RKO (cell line): ENCODE data around the gene APBB1IP.

Experiments used
- DNase-seq: peaks from one replicate; pipeline ENCODE4 v3.0.0-alpha.2; 2016; ENCODE audit warnings: low spot score

Gene APBB1IP

DNA sequence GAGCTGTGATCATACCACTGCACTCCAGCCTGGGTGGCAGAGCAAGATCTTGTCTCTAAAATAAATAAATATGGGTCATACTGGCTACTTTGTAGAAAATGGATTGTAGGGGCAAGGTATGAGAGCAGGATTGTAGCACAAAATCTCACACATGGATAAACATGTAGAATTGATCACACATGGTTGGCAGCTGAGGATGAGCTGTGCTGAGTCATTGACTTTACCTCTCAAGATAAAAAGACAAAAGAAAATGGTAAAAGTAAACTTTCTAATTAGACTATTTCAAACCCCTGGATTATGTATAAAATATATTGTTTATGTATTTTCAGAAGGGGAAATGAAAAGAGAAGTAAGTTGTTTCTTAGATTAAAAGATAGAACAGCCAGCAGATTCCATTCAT, 69.3 kb downstream of the APBB1IP start:
- no peak for DNase-seq

DNA sequence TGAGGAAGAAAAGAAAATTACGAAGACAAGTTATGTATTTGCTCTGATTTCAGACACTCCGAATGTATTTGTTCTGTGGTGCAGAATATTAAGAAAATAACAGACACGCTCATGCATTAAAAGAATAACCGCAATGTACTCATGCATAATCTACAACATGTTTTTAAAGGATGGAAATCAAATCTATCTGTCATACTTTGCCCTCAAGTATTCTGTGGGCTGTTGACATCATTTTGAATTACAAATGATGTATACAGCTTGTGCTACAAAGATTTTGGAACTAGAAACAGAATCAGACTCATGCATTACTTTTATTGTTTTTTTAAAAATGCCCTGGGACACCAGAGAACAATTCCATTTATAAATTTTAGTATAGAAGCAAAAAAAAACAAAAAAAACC, 69.9 kb downstream of the APBB1IP start:
- DNase-seq = no peak

DNA sequence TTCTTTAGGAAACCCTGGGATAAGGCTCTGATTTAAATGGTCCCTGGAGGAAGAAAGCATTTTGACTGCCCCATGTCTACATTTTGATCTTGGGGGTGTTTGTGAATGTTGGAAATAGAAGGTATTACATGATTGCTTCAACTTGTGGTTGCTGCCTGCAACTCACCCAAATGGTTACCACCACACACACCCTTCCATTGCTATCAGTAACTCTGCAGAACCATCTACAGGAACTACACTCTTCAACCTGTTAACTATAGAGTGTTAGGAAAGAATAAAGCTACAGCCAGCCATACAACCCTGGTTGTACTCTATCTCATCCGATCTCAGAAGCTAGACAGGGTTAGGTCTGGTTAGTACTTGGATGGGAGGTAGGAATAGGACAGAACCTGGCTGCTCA, 71.2 kb downstream of the APBB1IP start:
- DNase-seq = no peak

DNA sequence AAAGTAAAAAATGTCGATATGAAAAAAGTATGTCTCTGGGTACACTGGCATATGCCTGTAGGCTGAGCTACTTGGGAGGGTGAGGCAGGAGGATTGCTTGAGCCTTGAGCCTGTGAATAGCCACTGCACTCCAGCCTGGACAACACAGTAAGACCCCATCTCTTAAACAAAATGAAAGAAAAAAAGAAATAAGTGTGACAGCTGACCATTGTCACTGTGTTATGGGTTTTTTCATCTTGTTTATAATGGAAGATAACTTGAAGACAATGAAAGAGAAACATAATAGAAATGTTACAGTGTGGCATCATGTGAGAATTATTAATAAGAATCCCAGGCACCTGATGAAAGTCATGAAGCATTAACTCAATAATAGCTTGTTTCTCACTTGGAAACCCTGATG, 75.0 kb downstream of the APBB1IP start:
- DNase-seq = no peak

- no peak for DNase-seq
These were observed 78.5 kb downstream of the APBB1IP start for GRCh38 chr10:26516540-26517101.

- DNase-seq = no peak
These were observed 79.2 kb downstream of the APBB1IP start for GRCh38 chr10:26517141-26517867.

DNA sequence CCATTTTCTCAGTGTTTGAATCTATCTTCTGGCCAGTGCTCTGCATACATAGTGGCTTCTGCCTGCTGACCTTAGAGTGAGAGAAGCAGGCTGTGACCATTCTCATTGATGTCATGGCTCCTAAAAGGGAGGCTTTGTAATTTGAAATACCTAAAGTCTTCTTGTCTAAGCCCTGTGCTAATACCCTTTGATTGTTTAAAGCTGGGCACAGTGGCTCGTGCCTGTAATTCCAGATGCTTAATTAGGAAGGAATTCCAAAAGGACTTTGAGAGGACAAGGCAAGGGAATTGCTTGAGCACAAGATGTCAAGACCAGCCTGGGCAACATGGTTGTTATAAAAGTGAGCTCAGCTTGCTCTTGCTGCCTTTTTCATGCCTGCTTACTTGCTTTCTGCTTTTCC, 81.7 kb downstream of the APBB1IP start:
- DNase-seq = no peak

DNA sequence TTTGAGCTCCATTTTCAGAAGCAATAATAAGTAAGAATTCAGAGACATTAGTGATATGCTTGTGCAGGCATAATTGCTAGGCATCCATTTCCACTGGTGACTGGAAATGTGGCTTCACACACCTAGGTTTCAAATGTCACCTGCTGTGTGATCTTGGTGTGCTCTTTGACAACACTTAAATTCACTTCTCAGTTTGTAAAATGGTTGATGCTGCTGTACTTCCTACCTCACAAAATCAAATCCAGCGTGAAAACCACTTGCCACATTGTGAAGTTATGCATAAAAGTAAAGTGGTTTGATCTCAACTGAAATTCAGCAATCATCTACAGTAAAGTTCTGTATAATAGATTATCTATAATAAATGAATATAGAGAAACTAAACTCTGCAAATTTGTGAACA, 82.4 kb downstream of the APBB1IP start:
- no peak for DNase-seq

GRCh38 chr10:26524161-26524896, 86.2 kb downstream of the APBB1IP start:
- DNase-seq = no peak

DNA sequence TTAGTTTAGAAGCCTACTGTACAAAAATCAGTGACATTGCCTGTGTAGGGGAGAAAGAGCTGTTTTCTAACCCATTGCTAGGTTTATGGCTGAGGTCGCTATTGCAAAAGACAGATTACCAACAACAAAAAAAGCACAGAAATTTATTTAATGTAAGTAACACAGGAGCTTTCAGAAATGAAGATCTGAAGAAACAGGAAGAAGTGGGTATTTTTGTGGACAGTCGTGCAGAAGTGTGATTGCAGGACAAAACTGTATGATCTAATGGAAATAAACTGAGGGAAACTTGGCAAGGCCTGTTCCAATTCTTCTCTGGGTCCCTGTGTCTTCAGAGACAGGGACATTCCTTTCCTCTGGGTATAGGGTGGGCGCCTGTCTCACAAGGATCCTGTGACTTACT, 87.4 kb downstream of the APBB1IP start:
- no peak for DNase-seq

GRCh38 chr10:26527018-26527417, 88.9 kb downstream of the APBB1IP start:
- DNase-seq = no peak

GRCh38 chr10:26528048-26528447, 89.9 kb downstream of the APBB1IP start:
- DNase-seq = no peak

DNA sequence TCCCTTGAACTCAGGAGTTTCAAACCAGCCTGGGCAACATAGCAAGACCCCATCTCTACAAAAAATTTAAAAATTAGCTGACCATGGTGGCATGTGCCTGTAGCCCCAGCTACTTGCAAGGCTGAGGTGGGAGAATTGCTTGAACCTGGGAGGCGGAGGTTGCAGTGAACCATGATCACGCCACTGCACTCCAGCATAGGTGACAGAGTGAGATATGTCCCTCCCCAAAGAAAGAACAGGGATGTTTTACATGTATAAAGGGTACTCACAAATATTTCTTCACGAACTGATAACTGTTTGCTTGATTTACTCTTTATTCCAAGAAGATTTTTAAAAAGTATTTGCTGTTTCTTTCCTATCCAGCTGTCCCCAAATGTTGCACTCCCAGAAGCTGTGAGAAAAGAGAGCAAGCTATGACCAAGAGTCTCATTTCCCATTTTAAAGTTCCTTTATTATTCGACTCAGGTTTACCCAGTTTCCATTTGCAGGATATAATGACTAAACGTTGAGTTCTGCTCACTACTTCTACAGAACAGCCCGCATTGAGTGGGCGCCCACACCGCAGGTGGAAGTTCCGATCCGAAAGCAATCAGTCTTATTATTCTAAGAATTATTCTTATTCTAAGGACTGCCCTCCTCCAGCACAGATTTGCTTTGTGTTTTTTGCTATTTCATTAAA, 90.7 kb downstream of the APBB1IP start:
- DNase-seq = no peak

- no peak for DNase-seq
These were observed 96.2 kb downstream of the APBB1IP start for GRCh38 chr10:26534384-26534783.

- no peak for DNase-seq
These were observed 102.5 kb downstream of the APBB1IP start for GRCh38 chr10:26540601-26541000.

DNA sequence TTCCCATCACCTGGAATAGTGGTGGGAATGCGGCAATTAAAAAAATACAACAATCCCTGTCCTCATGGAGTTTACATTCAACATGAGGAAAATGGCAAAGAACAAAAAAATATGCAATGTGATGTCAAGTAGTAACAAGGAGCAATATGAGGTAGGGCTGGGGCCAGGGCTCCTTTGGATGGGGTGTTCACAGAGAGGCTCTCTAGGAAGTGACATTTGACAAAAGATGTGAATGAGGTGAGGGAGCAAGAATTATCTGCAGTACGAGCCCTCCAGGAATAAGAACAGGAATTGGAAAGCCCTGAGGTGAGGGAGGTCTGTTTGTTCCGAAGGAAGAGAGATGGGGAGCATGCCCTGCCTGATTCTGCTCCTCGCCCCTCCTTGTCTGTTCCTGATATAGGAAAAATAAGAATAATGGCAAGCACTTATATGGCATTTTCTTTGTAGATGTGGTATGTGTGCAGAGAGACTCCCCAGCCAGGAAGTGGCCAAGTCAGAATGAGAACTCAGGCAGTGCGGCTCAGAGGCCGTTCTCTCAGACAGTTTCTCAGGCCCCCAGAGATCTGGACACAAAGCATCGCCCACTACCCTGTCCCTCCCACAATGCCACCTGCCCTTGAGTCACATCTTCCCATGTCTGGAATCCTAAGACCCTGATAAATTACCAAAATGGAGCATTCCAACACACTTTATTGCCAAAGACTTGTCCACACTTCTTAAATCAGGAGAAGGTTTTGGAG, 105.6 kb downstream of the APBB1IP start:
- no peak for DNase-seq

DNA sequence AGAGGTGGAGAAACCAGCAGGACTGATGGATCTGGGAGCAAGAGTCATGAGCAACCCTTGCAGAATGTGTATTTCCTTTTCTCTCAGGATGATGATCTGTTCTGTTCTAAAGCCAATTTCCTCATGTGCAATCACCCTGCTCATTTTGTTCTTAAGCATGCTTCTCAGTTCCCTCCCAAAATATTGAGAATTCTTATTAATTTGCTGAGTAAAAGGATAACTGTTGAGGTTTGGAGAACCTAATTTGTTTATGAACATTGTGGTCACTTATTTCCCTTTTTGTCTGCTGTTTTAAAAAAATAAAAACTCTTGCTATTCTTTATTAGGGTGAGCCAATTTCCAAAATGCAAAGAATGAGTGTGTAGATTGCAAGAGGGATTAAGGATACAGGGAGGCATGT, 106.8 kb downstream of the APBB1IP start:
- no peak for DNase-seq

GRCh38 chr10:26550774-26551526, 112.8 kb downstream of the APBB1IP start:
- DNase-seq = peak; percentile 48

- no peak for DNase-seq
These were observed 116.1 kb downstream of the APBB1IP start for GRCh38 chr10:26554246-26554645.

DNA sequence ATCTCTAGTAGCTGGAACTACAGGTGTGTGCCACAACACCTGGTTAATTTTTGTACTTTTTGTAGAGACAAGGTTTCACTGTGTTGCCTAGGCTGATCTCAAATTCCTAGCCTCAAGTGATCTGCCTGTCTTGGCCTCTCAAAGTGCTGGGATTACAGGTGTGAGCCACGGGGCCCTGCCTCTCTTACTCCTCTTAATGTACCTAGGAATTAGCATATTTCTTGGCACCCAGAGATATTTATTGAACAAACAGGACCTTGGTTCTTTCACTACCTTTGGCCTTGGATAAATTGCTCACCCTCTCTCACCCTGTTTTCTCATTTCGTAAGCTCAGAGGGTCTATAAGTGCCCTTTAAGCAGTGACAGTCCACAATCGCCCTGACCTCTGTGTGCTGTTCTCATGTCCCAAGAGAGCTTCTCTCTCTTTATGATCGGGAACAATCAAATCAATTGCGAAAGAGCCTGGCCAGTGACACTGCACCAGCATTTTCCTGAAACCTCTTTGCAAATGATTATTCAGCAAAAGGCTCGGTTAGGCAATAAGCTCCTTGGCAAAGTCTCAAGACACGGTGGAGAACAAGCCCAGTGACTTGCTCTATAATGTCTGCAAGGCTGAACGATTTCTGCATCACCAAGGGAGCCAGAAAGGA, 117.7 kb downstream of the APBB1IP start:
- DNase-seq = peak; percentile 4
